GM18867 (cell line): ENCODE measurements around the gene SDSL.

Experiments
- ATAC-seq: cut with Tn5 transposase; IDR thresholded peaks from one replicate; pipeline ENCODE4 v1.9.1; 2021; ENCODE audit warnings: mild to moderate bottlenecking, moderate library complexity; ENCODE audit not compliant: unreplicated experiment

The SDSL gene, protein sequence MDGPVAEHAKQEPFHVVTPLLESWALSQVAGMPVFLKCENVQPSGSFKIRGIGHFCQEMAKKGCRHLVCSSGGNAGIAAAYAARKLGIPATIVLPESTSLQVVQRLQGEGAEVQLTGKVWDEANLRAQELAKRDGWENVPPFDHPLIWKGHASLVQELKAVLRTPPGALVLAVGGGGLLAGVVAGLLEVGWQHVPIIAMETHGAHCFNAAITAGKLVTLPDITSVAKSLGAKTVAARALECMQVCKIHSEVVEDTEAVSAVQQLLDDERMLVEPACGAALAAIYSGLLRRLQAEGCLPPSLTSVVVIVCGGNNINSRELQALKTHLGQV

GRCh38 chr12:113422030-113422885 lies at the start of gene SDSL:
TSS of gene SDSL (plus strand) at chr12:113422380. CDS start at chr12:113427983, 5,603 bp downstream.
- peak; percentile 93 for ATAC-seq

GRCh38 chr12:113373440-113373839 lies 48.7 kb upstream of the SDSL start:
- ATAC-seq: no peak

GRCh38 chr12:113373969-113374368 lies 48.2 kb upstream of the SDSL start:
- no peak for ATAC-seq

- ATAC-seq: no peak
Observed at GRCh38 chr12:113374823-113375428, 47.3 kb upstream of the SDSL start.

DNA sequence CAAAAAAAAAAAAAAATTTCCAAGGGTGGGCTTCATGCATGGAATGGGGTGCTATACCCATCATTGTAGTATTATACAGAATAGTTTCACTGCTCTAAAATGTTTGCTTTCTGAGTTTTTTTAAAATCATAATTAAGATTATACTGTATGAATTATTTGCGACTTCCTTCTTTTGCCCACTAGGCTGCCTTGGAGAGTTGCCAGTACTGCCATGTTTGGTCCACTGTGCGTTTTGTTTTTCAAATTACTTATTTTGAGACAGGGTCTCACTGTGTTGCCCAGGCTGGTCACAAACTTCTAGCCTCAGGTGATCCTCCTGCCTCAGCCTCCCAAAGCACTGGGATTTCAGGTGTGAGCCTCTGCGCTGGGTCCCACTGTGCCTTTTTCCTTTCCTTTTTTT lies 43.9 kb upstream of the SDSL start:
- ATAC-seq: no peak

- no peak for ATAC-seq
Observed at GRCh38 chr12:113381220-113381619, 41.0 kb upstream of the SDSL start.

DNA sequence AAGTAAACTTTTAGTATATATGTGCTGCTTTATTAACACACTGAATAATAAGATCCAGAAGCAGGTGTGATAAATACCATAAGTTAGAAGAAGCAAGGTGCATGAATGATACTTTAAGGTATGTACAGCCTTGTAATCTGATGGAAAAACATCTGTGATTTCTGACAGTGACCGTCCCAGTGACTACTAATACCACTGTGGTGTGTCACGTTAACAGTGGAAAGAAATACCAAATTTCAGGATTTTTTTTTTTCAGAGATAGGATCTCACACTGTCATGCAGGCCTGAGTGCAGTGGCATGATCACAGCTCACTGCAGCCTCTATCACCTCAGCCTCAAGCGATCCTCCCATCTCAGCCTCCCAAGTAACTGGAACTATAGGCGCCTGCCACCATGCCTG lies 40.0 kb upstream of the SDSL start:
- ATAC-seq: no peak

DNA sequence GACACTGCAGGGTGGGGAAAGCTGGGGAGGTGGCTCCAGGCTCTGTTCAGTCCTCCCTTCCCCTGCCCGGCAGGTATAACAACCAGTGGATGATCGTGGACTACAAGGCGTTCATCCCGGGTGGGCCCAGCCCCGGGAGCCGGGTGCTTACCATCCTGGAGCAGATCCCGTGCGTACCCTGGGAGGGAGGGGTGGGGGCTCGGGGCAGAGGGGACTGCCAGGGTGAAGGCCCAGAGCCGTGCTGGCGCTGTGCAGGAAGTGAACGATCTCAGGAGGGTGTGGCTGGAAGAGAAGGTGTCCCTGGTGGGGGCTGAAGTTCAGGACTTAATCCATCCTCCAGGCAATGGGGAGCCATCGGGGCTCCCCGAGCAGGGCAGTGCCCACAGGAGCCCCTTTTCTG lies 37.4 kb upstream of the SDSL start:
- no peak for ATAC-seq

DNA sequence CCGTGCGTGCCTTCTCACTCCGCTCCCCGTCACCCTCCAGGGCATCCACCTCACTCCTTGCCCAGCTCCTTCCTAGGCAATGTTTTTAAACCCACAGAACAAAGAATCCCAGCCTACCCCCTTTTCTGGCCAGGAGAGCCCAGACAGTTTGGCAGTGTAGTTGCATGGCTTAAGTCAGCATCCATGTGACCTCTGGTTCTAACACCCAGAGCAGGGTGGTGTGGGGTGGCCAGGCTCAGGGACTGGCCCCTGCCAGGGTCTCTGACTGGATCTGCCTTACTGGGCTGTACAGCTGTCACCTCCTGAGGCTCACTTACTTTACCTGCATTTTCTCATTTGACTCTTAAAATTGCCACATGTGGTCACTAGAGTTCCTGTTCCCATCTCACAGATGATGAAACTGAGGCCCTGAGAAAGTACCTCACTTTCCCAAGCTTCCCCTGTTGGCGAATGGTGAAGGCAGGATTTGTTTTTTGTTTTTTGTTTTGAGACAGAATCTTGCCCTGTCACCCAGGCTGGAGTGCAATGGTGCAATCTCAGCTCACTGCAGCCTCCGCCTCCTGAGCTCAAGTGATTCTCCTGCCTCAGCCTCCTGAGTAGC lies 36.8 kb upstream of the SDSL start:
- ATAC-seq: no peak

DNA sequence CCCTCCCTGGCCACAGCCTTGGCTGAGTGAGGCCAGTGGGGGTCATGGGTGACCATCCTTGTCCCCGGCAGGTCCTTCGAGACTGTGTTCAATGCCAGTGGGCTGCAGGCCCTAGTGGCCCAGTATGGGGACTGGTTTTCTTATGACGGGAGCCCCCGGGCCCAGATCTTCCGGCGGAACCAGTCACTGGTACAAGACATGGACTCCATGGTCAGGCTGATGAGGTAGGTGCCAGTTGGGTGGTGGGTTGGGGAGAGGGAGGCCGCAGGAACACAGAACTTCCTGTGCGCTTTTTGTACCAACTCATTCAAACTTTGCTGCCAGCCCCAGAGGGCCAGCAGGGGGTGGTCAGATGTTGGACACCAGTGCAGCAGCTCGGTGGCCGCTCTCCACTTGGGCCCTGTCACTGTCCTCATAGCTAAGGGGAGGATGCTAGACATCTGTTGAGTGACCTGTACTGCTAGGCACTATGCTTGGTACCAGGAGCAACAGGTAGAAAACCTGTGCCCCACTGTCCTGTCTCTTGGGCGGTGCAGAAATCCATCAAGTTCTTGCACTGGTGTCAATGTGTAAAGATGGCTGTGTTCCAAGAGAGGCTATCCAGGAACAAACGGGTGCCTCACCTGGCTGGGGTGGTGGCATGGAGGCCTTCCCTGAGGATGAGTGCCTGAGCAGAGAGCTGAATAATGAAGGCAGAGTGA lies 35.2 kb upstream of the SDSL start:
- ATAC-seq: no peak

- ATAC-seq: no peak
Observed at GRCh38 chr12:113387631-113388030, 34.5 kb upstream of the SDSL start.

DNA sequence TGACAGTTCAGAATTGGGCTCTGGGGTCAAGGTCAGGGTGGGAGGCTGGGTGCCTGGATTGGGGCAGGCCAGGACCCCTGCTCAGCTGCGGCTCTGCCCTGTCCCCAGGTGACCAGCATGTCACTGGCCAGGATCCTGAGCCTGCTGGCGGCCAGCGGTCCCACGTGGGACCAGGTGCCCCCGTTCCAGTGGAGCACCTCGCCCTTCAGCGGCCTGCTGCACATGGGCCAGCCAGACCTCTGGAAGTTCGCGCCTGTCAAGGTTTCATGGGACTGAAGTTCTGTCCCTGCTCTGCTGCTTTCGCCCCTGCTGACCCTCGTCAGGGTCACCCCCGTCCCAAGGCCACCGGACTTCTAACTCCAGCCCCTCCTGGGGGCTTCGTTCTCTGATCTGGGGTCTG lies 33.8 kb upstream of the SDSL start:
- ATAC-seq: no peak

GRCh38 chr12:113390064-113391043 lies 31.8 kb upstream of the SDSL start:
- no peak for ATAC-seq

GRCh38 chr12:113391145-113391544 lies 31.0 kb upstream of the SDSL start:
- no peak for ATAC-seq

GRCh38 chr12:113391650-113392337 lies 30.4 kb upstream of the SDSL start:
- ATAC-seq: no peak

DNA sequence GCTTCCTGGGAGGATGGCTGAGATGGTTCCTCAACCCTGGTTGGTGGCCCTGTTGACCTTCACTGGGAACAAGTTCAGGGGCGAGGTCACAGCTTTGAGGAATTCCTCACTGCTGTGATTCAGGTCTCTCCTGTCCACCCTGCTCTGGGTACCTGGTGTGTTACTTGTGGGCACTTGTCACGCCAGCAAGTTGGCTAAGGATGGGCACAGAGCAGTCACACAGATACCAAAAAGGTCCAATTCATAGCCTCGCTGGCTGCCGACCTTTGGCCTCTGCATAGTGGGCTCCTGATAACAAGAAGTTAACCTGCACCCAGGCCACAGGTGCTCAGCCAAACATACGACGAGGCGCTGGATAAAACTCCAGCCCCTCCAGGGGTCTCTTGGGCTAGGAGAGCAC lies 29.7 kb upstream of the SDSL start:
- no peak for ATAC-seq

DNA sequence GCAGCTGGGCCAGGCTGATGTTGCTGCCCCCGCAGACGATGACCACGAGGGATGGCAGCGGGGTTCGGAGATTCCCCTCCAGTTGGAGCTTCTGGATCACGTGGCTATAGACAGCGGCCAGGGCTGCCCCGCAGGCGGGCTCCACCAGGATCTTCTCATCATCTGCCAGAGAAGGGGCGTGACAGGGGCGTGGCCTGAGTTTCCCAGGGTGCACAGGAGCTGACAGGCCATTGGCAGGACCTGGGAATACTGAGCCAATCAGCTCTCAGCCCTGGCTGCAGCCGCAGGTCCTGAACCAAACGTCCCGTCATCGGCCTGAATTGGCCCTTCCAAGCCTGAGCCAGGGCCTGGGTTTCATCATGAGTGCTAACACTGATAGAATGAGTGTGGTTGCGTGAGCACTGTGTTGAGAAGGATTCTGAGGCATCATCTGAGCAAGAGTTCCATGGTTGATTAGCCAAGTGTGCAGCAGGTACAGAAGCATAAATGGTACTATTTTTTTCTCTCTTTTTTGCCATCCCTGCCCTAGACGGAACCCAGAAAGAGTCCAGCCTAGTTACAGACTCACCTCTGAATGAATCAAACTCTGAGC lies 29.1 kb upstream of the SDSL start:
- ATAC-seq: no peak

- ATAC-seq: no peak
Observed at GRCh38 chr12:113393749-113394148, 28.4 kb upstream of the SDSL start.

DNA sequence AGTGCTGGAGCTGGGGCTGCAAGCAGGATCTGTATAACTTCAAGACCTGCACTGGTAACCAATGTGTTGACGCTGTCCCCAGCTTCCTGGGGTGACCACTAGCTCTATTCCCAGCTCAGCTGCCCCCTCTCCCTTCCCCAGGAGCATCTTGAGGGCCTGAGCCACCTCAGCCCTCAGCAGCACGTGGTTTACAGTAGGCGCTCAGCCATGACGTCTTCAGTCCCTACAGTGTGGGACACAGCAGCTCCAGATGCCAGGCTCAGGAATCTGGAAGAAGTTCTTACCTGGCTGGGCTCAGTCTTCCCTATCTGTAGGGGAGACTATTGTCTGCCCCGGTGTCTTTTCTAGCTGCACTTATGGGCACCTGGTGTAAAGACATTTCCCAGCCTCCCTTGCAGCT lies 27.1 kb upstream of the SDSL start:
- ATAC-seq: no peak
